GM10248 (cell line): ENCODE measurements around the gene RAPGEF6.

Experiments
- CTCF ChIA-PET: fragments of 300-600 bp; sonication (Branson Sonifier 250); formaldehyde crosslinking; extraction: SDS; loops from one replicate; lab custom pipeline; 2021; ENCODE audit warnings: antibody characterized with exemption; lab: Yijun Ruan, JAX
- POLR2A ChIA-PET: fragments of 350-650 bp; sonication (Branson Sonifier 250); formaldehyde crosslinking; extraction: SDS; loops from one replicate; lab custom pipeline; 2020; ENCODE audit warnings: antibody characterized with exemption; lab: Yijun Ruan, JAX
- DNase-seq: peaks from one replicate; pipeline ENCODE4 v3.0.0; 2012; ENCODE audit errors: extremely low spot score
- TF ChIP-seq, protein P1 (sequence below): IDR thresholded peaks from 2 replicates; pipeline ENCODE4 v1.5.1; 2012; ENCODE audit warnings: mild to moderate bottlenecking, low read depth; ENCODE audit errors: extremely low read depth, missing control alignments, control extremely low read depth

RAPGEF6 gene

DNA sequence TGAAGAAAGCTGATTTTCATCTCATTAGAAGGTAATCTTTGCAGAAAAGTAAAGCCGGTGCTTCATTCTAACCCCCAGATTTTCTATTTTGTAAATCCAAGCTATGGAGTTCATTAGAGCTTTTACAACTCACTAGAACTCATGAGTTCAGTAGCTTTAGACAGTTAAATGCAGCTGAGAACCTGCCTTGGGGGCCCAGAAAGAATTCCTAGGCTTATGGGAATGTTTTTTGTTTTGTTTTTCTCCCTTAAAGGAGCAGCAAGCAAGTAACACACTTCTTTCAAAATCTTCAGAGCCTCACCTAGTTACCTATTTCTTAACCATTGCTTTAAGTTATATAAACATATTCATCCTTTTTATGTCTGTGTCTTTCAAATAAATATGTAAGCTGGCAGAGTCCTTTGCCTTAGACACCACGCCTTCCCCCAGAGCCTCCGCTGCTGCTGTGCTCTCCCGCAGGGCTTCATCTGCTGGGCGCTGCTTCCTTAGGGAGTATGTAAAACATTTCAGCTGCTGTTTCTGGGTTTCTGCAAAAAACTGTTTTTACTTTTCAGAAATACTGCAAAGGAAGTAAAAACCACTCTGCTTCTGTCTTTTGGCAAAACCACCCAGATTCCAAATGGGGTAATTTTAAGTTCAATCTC, 238.3 kb downstream of the RAPGEF6 start:
- CTCF ChIA-PET: interaction anchor here (0.9 to 3.8 kb wide), 4 partner anchors 8 to 18 kb away, joined by 3 to 24 read pairs (median 6); no protein-coding TSS in a partner anchor
- POLR2A ChIA-PET: no interaction called here
- no peak for DNase-seq
- TF ChIP-seq, protein P1, sequence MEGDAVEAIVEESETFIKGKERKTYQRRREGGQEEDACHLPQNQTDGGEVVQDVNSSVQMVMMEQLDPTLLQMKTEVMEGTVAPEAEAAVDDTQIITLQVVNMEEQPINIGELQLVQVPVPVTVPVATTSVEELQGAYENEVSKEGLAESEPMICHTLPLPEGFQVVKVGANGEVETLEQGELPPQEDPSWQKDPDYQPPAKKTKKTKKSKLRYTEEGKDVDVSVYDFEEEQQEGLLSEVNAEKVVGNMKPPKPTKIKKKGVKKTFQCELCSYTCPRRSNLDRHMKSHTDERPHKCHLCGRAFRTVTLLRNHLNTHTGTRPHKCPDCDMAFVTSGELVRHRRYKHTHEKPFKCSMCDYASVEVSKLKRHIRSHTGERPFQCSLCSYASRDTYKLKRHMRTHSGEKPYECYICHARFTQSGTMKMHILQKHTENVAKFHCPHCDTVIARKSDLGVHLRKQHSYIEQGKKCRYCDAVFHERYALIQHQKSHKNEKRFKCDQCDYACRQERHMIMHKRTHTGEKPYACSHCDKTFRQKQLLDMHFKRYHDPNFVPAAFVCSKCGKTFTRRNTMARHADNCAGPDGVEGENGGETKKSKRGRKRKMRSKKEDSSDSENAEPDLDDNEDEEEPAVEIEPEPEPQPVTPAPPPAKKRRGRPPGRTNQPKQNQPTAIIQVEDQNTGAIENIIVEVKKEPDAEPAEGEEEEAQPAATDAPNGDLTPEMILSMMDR: no peak

DNA sequence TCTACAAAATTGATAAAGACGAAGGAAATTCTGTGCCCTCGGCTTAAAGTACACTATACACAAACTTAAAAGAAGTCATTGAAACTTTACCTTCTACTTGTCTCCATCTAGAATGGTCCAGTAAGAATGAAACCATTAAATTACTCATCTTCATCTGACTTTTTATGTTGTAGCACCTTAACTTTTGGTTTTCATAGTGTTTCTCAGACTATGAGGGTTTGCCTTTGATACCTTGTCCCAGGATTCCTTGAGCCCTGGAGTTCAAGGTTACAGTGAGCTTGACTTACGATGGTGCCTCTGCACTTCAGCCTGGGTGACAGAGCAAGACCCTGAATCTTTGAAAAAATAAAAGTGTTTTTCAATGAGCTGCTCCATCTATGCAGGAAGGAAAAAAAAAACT, 239.0 kb downstream of the RAPGEF6 start:
- TF ChIP-seq, protein P1: no peak
- ChIA-PET POLR2A (no interaction called here), CTCF (interaction anchor here (0.9 to 3.8 kb wide), 5 partner anchors 9 to 22 kb away, joined by 3 to 24 read pairs (median 4); no protein-coding TSS in a partner anchor)
- peak; percentile 59 for DNase-seq

DNA sequence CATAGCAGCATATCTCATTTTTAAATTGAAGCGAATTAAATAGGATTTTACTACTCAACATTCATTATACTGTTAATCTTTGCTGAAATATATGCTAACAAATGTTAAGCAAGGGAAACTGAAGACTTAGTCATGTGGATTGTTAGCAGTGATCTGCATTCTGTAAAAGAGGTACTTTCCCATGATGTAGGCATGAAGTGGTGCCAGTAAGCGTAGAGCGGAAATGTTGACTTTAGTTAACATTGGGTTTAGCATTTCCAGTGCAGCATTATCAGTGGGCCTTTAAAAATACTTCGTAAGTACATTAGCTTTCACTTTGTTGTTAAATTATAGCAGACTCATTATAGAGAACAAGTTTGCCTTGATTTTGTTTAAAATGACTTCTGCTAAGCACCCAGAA, 240.9 kb downstream of the RAPGEF6 start:
- peak; percentile 55 for DNase-seq
- TF ChIP-seq, protein P1: no peak
- ChIA-PET CTCF (interaction anchor here (1.0 to 3.8 kb wide), 3 partner anchors 9 to 523 kb away, joined by 3 to 24 read pairs (median 3); no protein-coding TSS in a partner anchor), POLR2A (no interaction called here)

DNA sequence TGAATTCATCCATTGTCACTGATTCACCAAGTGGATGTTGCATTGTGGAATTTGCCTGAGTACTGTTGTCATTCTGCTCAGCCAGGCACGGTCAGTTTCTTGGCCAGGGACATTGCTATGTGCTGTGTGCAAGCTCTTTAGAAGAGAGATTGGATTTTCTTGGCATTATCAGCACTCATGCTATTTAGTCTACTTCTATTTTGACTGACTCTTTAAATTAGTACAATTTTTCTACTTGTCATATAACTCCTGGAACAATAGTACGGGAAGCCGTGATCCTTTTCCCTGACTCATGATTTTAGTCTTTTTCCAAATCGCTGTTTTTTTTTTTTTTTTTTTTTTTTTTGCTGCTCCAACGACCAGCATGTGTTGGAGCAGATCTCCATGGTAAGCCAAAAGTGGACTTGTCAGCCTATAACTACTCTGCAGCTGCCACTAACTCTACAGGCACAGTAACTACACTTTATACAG, 241.5 kb downstream of the RAPGEF6 start:
- TF ChIP-seq, protein P1: no peak
- CTCF ChIA-PET: interaction anchor here (1.0 to 3.8 kb wide), 3 partner anchors 9 to 522 kb away, joined by 3 to 24 read pairs (median 3); no protein-coding TSS in a partner anchor
- POLR2A ChIA-PET: no interaction called here
- DNase-seq: no peak

DNA sequence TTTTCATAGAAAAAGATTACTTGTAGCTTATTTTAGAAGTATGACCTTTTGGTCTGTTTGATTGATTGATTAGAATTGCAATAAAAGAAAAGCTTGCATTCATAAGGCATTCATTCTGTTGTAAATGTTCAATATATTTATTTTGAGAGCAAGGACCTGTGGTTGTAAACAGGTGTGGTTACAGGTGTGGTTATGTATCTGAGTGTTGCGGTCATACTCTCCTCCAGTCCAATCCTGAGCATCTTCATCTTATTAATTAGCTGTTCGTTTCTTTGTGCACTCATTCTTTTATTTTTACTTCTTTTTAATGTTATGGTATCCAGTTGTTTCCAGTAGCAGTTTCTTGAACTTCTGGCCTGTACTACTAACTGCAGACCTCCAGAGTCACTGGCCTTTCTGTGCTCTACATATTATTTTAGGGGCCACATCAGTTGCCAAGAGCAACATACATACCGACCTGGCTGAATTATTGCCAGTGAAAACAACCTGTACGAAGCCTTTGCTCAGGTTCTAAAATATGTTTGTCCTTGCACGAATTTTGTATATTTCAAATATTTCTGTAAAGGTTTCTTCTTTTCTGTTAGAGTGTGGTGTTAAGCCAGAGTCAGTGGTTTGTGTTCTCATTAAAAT, 242.4 kb downstream of the RAPGEF6 start:
- TF ChIP-seq, protein P1: no peak
- ChIA-PET CTCF (interaction anchor here (3.2 kb wide), 1 partner anchor 10 kb away, joined by 16 read pairs; no protein-coding TSS in a partner anchor), POLR2A (interaction anchor here (0.6 kb wide), 1 partner anchor 405 kb away, joined by 3 read pairs; the partner anchor contains the start of gene FNIP1)
- no peak for DNase-seq

DNA sequence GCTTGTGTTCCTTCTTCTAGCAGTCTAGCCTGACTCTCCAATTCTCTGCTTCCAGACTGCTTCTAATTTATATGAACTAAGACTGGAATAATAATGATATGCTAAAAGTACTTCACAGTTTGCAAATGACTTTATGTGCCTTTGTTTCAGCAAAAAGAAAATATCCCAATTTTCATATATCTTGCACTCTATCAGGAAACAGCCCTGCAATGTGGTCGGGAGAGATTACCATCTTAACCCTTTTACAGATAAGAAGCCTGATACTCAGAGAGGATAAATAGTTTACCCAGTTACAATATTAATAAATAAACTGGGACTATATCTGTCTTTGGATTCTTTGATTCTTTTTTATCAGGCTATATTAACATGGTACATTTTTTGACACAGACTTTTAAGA, 245.2 kb downstream of the RAPGEF6 start:
- no peak for DNase-seq
- TF ChIP-seq, protein P1: no peak
- ChIA-PET POLR2A (no interaction called here), CTCF (interaction anchor here (3.2 kb wide), 1 partner anchor 8 kb away, joined by 16 read pairs; no protein-coding TSS in a partner anchor)
